ENCODE measurements around the gene TTLL3.
"Not testable (repeated sequence)": the region's sequence is repeated elsewhere in the genome, so short reads cannot be mapped to it uniquely, and the experiment has no call there.

TTLL3 gene

DNA sequence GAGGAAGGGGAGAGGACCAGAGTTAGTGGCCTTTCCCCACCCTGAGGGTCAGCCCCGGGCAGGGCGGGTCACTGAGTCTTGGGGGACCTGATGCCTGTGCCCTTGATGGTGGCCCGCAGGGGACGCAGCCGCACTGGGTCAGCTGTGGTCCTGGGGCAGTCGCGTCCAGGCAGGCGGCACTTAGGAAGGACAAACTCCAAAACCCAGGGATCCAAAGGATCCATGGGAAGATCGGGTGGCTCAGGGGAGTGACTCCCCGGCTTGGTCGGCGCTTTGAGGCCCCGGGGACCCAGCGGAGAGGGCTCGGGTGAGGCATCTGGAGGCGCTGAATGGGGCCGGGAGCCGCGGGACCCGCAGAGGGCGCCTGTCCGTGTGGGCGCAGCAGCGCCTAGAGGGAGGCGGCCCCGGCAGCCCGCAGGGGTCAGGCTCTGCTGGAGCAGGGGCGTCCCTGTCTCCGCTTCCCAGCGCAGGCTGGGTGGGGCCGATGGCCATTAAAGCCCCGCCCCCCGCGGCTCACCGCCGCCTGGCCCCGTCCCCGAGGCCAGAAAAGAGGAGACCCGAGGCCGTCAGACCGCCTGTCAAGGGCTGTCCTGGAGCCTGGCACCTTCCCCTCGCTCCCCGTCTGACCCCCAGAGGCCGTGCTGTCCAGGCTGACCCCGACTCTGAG is 52.5 kb downstream of the TTLL3 start:
- H3K36me3 ChIP-seq (ENCODE audit: insufficient read depth, low read length), result no peaks in the 10 kb centered on the region
- H3K4me1 ChIP-seq (ENCODE audit: insufficient read depth, low read length), result peaks cover 5% of the 10 kb centered on the region
- peaks cover 8% of the 10 kb centered on the region for H3K27me3 ChIP-seq (ENCODE audit: insufficient read depth, low read length)
- no peak overlapping the region for H2AFZ ChIP-seq (ENCODE audit: low read depth, low read length)
- H3K4me3 ChIP-seq (ENCODE audit: low read length), result no peak overlapping the region
- peaks cover 3% of the 10 kb centered on the region for H3K9me3 ChIP-seq (ENCODE audit: low read length)

DNA sequence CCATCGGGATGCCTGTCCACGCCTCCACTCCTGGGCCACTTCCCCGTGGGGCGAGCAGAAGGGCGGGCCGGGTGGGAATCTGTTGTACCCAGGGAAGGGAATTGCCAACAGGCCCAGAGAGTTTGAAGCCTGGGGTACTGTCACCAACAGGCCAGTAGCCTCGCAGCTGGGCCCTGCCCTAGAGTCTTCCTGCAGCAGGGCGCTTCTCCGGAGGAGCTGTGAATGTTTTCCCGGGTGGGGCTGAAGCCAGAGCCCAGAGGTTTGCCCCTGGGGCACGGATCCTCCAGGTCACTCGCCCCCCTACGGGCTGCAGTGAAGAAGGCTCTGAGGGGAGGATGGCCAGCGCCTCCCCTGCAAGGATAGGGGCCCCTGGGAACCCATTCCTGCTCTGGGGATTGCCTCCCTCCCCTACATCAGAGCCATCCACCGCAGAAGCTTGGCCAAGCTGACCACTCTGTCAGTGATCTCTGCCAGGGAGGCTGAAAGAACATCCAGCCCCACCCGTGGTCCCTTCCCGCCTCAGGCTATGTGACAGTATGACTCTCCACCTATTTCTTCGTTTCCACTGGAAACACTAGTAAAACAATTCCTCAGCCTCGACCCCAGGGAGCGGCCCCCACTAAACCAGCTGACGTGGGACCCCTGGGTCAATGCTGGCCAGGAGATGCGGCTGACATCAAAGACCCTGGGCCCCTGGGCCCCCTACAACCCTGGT is 53.2 kb downstream of the TTLL3 start:
- no peak overlapping the region for H3K4me3 ChIP-seq (ENCODE audit: low read length)
- H3K27me3 ChIP-seq (ENCODE audit: insufficient read depth, low read length), result peaks cover 8% of the 10 kb centered on the region
- no peaks in the 10 kb centered on the region for H3K36me3 ChIP-seq (ENCODE audit: insufficient read depth, low read length)
- peaks cover 5% of the 10 kb centered on the region for H3K4me1 ChIP-seq (ENCODE audit: insufficient read depth, low read length)
- no peak overlapping the region for H2AFZ ChIP-seq (ENCODE audit: low read depth, low read length)
- H3K9me3 ChIP-seq (ENCODE audit: low read length), result peaks cover 3% of the 10 kb centered on the region

DNA sequence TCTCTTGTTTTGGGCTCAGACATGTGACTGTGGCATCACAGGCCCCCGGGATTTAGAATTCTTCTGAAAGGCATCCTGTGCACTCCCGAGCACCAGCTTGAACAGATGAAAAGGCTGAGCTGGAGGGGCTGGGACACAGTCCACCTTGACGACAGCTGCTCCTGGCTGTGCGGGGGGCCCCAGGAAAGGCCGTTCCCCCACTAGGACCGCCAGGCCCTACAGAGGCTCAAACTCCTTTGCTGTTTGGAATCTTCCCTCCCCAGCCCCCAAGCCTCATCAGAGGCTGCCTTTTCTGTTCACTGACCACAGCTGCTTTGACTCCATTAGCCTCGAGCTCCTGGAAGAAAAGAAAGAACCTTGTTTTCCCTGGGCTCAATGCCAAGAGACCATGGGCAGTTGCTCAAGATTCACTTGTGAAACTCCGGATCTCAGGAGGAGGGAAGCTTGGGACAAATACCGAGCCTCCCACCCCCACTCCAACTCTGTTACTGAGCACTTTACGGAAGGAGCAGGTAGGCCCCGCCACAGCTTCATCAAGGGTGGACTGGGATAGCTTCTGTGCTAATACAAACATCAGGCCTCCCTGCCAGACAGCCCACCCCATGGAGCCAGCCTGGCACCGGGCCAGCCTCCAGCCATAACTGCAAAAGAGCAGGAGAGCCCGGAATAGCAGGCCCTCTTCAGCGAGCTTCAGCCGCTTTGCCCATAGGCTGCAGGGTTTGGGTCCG is 54.3 kb downstream of the TTLL3 start:
- Histone ChIP-seq H3K36me3 (ENCODE audit: insufficient read depth, low read length) (no peaks in the 10 kb centered on the region), H3K27me3 (ENCODE audit: insufficient read depth, low read length) (peaks cover 8% of the 10 kb centered on the region), H3K4me1 (ENCODE audit: insufficient read depth, low read length) (peaks cover 5% of the 10 kb centered on the region), H2AFZ (ENCODE audit: low read depth, low read length) (peak overlapping the region; percentile 17), H3K9me3 (ENCODE audit: low read length) (peaks cover 3% of the 10 kb centered on the region), H3K4me3 (ENCODE audit: low read length) (no peak overlapping the region)

DNA sequence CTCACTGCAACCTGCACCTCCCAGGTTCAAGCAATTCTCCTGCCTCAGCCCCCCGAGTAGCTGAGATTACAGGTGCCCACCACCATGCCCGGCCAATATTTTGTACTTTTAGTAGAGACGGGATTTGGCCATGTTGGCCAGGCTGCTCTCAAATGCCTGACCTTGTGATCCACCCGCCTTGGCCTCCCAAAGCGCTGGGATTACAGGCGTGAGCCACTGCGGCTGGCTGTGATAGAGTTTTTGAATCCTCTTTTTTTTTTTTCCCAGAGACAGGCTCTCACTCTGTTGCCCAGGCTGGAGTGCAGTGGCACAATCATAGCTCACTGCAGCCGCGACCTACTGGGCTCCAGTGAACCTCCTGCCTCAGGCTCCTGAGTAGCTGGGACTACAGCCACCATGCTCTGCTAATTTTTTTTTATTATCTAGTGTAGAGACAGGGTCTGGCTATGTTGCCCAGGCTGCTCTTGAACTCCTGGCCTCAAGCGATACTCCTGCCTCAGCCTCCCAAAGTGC is 55.1 kb downstream of the TTLL3 start:
- not testable (repeated sequence) for H3K36me3 ChIP-seq (ENCODE audit: insufficient read depth, low read length); H2AFZ ChIP-seq (ENCODE audit: low read depth, low read length); H3K4me3 ChIP-seq (ENCODE audit: low read length); H3K27me3 ChIP-seq (ENCODE audit: insufficient read depth, low read length); H3K4me1 ChIP-seq (ENCODE audit: insufficient read depth, low read length); H3K9me3 ChIP-seq (ENCODE audit: low read length)

GRCh38 chr3:9866639-9867038 is 56.6 kb downstream of the TTLL3 start:
- H3K36me3 ChIP-seq (ENCODE audit: insufficient read depth, low read length), result no peaks in the 10 kb centered on the region
- H3K4me1 ChIP-seq (ENCODE audit: insufficient read depth, low read length), result peaks cover 2% of the 10 kb centered on the region
- H3K27me3 ChIP-seq (ENCODE audit: insufficient read depth, low read length), result peaks cover 8% of the 10 kb centered on the region
- H3K4me3 ChIP-seq (ENCODE audit: low read length), result no peak overlapping the region
- H3K9me3 ChIP-seq (ENCODE audit: low read length), result no peaks in the 10 kb centered on the region
- no peak overlapping the region for H2AFZ ChIP-seq (ENCODE audit: low read depth, low read length)

GRCh38 chr3:9867106-9867505 is 57.0 kb downstream of the TTLL3 start:
- Histone ChIP-seq H3K27me3 (ENCODE audit: insufficient read depth, low read length) (peaks cover 8% of the 10 kb centered on the region), H3K4me3 (ENCODE audit: low read length) (no peak overlapping the region), H3K9me3 (ENCODE audit: low read length) (no peaks in the 10 kb centered on the region), H3K36me3 (ENCODE audit: insufficient read depth, low read length) (no peaks in the 10 kb centered on the region), H2AFZ (ENCODE audit: low read depth, low read length) (no peak overlapping the region), H3K4me1 (ENCODE audit: insufficient read depth, low read length) (peaks cover 2% of the 10 kb centered on the region)

- Histone ChIP-seq H2AFZ (ENCODE audit: low read depth, low read length) (no peak overlapping the region), H3K36me3 (ENCODE audit: insufficient read depth, low read length) (no peaks in the 10 kb centered on the region), H3K4me3 (ENCODE audit: low read length) (no peak overlapping the region), H3K9me3 (ENCODE audit: low read length) (no peaks in the 10 kb centered on the region), H3K27me3 (ENCODE audit: insufficient read depth, low read length) (peaks cover 2% of the 10 kb centered on the region), H3K4me1 (ENCODE audit: insufficient read depth, low read length) (no peaks in the 10 kb centered on the region)
Observed at GRCh38 chr3:9869955-9870354, 59.9 kb downstream of the TTLL3 start.

DNA sequence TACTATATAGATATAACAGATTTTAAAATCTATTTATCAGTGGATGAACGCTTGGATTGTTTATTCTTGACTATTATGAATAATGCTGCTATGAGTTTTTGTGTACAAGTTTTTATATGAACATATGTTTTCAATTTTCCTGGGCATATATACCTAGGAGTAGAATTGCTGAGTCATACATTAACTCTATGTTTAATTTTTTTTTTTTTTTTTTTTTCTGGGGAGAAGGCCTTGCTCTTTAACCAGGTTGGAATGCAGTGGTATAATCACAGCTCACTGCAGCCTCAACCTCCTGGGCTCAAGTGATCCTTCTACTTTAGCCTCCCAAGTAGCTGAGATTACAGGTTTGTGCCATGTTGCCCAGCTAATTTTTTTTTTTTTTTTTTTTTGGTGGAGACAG is 60.9 kb downstream of the TTLL3 start:
- Histone ChIP-seq H3K4me1 (ENCODE audit: insufficient read depth, low read length) (no peaks in the 10 kb centered on the region), H2AFZ (ENCODE audit: low read depth, low read length) (no peak overlapping the region), H3K9me3 (ENCODE audit: low read length) (no peaks in the 10 kb centered on the region), H3K27me3 (ENCODE audit: insufficient read depth, low read length) (peaks cover 2% of the 10 kb centered on the region), H3K4me3 (ENCODE audit: low read length) (no peak overlapping the region), H3K36me3 (ENCODE audit: insufficient read depth, low read length) (no peaks in the 10 kb centered on the region)

- H3K36me3 ChIP-seq (ENCODE audit: insufficient read depth, low read length); H3K9me3 ChIP-seq (ENCODE audit: low read length); H2AFZ ChIP-seq (ENCODE audit: low read depth, low read length); H3K27me3 ChIP-seq (ENCODE audit: insufficient read depth, low read length); H3K4me1 ChIP-seq (ENCODE audit: insufficient read depth, low read length); H3K4me3 ChIP-seq (ENCODE audit: low read length): not testable (repeated sequence)
Observed at GRCh38 chr3:9872067-9872466, 62.0 kb downstream of the TTLL3 start.

DNA sequence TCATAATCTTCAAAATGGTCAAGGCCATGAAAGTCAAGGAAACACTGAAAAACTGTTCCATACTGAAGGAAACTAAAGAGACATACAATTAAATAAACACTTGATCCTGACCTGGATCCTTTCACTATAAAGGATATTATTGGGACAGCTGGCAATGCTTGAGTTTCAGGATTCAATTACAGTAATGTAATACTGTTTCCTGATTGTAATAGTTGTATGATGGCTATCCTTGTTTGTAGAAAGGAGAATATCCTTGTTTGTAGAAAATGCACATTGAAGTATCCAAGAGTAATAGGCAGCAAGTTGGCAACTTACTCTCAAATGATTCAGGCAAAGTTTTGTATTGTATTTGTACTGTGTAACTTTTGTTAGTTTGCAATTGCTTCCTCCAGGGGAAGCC is 65.4 kb downstream of the TTLL3 start:
- Histone ChIP-seq H3K36me3 (ENCODE audit: insufficient read depth, low read length) (no peaks in the 10 kb centered on the region), H3K4me1 (ENCODE audit: insufficient read depth, low read length) (no peaks in the 10 kb centered on the region), H3K4me3 (ENCODE audit: low read length) (no peak overlapping the region)

DNA sequence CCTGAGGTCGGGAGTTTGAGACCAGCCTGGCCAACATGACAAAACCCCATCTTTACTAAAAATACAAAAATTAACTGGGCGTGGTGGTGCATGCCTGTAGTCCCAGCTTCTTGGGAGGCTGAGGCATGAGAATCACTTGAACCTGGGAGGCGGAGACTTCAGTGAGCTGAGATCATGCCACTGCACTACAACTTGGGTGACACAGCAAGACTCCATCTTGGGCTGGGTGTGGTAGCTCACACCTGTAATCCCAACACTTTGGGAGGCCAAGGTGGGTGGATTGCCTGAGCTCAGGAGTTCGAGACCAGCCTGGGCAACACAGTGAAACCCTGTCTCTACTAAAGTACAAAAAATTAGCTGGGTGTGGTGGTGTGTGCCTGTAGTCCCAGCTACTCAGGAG is 66.2 kb downstream of the TTLL3 start:
- not testable (repeated sequence) for H3K36me3 ChIP-seq (ENCODE audit: insufficient read depth, low read length); H3K27me3 ChIP-seq (ENCODE audit: insufficient read depth, low read length); H3K4me3 ChIP-seq (ENCODE audit: low read length); H2AFZ ChIP-seq (ENCODE audit: low read depth, low read length); H3K9me3 ChIP-seq (ENCODE audit: low read length); H3K4me1 ChIP-seq (ENCODE audit: insufficient read depth, low read length)

More for the DNA sequence above, 65.4 kb downstream of the TTLL3 start:
- H3K9me3 ChIP-seq (ENCODE audit: low read length), result no peaks in the 10 kb centered on the region
- peaks cover 10% of the 10 kb centered on the region for H3K27me3 ChIP-seq (ENCODE audit: insufficient read depth, low read length)
- no peak overlapping the region for H2AFZ ChIP-seq (ENCODE audit: low read depth, low read length)

DNA sequence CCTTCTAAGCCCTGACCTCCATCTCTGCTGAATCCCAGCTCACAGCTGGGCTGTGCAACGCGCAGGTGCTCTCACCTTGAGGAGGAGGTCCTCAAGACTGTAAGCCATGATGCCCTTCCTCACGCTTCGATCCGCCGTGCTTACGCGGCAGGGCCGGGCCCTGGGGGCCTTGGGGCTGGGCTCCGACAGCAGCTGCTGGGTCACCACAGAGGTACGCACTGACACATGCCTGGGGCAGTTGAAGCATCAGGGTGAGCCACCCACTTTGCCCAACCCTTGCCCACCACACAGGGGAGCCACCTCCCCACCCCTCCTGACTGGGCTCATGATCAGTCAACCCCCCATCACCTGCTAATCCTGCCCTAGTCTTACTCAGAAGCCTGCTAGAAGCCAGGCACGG is 66.9 kb downstream of the TTLL3 start:
- Histone ChIP-seq H3K4me3 (ENCODE audit: low read length) (no peak overlapping the region), H3K36me3 (ENCODE audit: insufficient read depth, low read length) (no peaks in the 10 kb centered on the region), H2AFZ (ENCODE audit: low read depth, low read length) (no peak overlapping the region), H3K4me1 (ENCODE audit: insufficient read depth, low read length) (no peaks in the 10 kb centered on the region), H3K9me3 (ENCODE audit: low read length) (no peaks in the 10 kb centered on the region), H3K27me3 (ENCODE audit: insufficient read depth, low read length) (peaks cover 10% of the 10 kb centered on the region)

DNA sequence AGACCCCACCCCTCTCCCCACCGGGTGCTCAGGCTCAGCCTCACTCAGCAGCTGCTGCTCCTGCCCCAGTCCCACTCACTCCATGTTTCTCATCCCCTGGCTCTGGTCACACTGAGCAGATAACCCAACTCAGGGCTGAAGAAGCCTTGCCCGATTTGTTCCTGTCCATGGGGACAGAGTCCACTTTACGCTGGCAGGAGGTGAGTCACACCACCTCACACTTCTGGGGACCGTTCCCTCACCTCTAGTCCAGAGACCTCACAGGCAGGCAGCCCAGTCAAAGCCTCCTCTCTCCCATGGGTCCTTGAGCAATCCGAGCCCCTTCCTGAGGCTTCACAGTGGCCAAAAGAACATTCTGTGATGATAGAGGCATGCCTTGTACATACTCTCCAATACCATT is 68.6 kb downstream of the TTLL3 start:
- Histone ChIP-seq H3K4me1 (ENCODE audit: insufficient read depth, low read length) (no peaks in the 10 kb centered on the region), H3K9me3 (ENCODE audit: low read length) (no peaks in the 10 kb centered on the region), H3K27me3 (ENCODE audit: insufficient read depth, low read length) (peaks cover 10% of the 10 kb centered on the region), H3K36me3 (ENCODE audit: insufficient read depth, low read length) (no peaks in the 10 kb centered on the region), H3K4me3 (ENCODE audit: low read length) (no peak overlapping the region), H2AFZ (ENCODE audit: low read depth, low read length) (no peak overlapping the region)

All from neuron (in vitro differentiated cells).